Measurements from ENCODE around the gene SCAMP4. TPM values are rescaled to one million over a fixed set of nuclear protein-coding genes. Genes with fewer than 3 reads are reported as not detected.

The SCAMP4 gene
- total RNA-seq, 1 experiment from 2014 or later = 48.7 TPM

- no peaks in the 10 kb centered on the region for H3K4me1 Mint-ChIP-seq (ENCODE audit: insufficient read depth, unreplicated experiment)
- TF ChIP-seq CTCF (IDR thresholded peaks at IDR 0.05; ENCODE audit: unreplicated experiment) = peak; percentile 79
- BruUV-seq (replicated peaks) = TSS peak; percentile 83
- no peaks in the 10 kb centered on the region for H3K27me3 Mint-ChIP-seq (ENCODE audit: insufficient read depth, unreplicated experiment)
- intact Hi-C loops (cut with micrococcal nuclease) = loop anchor here (1.0 kb wide), 1 partner anchor 21 kb away; the partner anchor contains the start of gene ABHD17A
- no peaks in the 10 kb centered on the region for H3K9me3 Mint-ChIP-seq (ENCODE audit: unreplicated experiment)
- peaks cover 14% of the 10 kb centered on the region for H3K36me3 Mint-ChIP-seq (ENCODE audit: insufficient read depth, unreplicated experiment)
- H3K27ac Mint-ChIP-seq (ENCODE audit: low read depth, unreplicated experiment) = peak overlapping the region; percentile 67
- POLR2A ChIA-PET = interaction anchor here (0.7 to 2.9 kb wide), 12 partner anchors 9 to 78 kb away, joined by 3 to 26 read pairs (median 3); partner anchors contain the start of genes ABHD17A, ADAT3, REXO1 and SCAMP4
- peak overlapping the region; percentile 74 for H3K4me3 Mint-ChIP-seq (ENCODE audit: unreplicated experiment)
- CTCF ChIA-PET = interaction anchor here (0.5 to 1.4 kb wide), 5 partner anchors 9 to 183 kb away, joined by 3 to 10 read pairs (median 3); no protein-coding TSS in a partner anchor
- DNase-seq (ENCODE audit: unreplicated experiment) = peak; percentile 77
Observed at GRCh38 chr19:1864480-1865171, 40.6 kb upstream of the SCAMP4 start.

GRCh38 chr19:1865172-1866010 lies 39.8 kb upstream of the SCAMP4 start:
- no peak for TF ChIP-seq CTCF (IDR thresholded peaks at IDR 0.05; ENCODE audit: unreplicated experiment)
- no peak for DNase-seq (ENCODE audit: unreplicated experiment)
- no TSS peak for BruUV-seq (replicated peaks)
- H3K9me3 Mint-ChIP-seq (ENCODE audit: unreplicated experiment) = no peaks in the 10 kb centered on the region
- no peaks in the 10 kb centered on the region for H3K27me3 Mint-ChIP-seq (ENCODE audit: insufficient read depth, unreplicated experiment)
- H3K27ac Mint-ChIP-seq (ENCODE audit: low read depth, unreplicated experiment) = peak overlapping the region; percentile 67
- no peaks in the 10 kb centered on the region for H3K4me1 Mint-ChIP-seq (ENCODE audit: insufficient read depth, unreplicated experiment)
- peaks cover 17% of the 10 kb centered on the region for H3K36me3 Mint-ChIP-seq (ENCODE audit: insufficient read depth, unreplicated experiment)
- POLR2A ChIA-PET = interaction anchor here (0.7 to 2.9 kb wide), 11 partner anchors 9 to 77 kb away, joined by 3 to 26 read pairs (median 4); partner anchors contain the start of genes ABHD17A and REXO1
- CTCF ChIA-PET = interaction anchor here (0.7 to 1.4 kb wide), 5 partner anchors 8 to 54 kb away, joined by 3 to 11 read pairs (median 4); no protein-coding TSS in a partner anchor
- intact Hi-C loops (cut with micrococcal nuclease) = no loop called here
- H3K4me3 Mint-ChIP-seq (ENCODE audit: unreplicated experiment) = peak overlapping the region; percentile 74

- H3K27me3 Mint-ChIP-seq (ENCODE audit: insufficient read depth, unreplicated experiment) = no peaks in the 10 kb centered on the region
- H3K36me3 Mint-ChIP-seq (ENCODE audit: insufficient read depth, unreplicated experiment) = peaks cover 26% of the 10 kb centered on the region
- no peaks in the 10 kb centered on the region for H3K9me3 Mint-ChIP-seq (ENCODE audit: unreplicated experiment)
- H3K4me1 Mint-ChIP-seq (ENCODE audit: insufficient read depth, unreplicated experiment) = no peaks in the 10 kb centered on the region
- ChIA-PET CTCF (interaction anchor here (0.6 to 1.2 kb wide), 4 partner anchors 9 to 770 kb away, joined by 3 to 11 read pairs (median 4); no protein-coding TSS in a partner anchor), POLR2A (interaction anchor here (0.7 to 2.9 kb wide), 3 partner anchors 8 to 1231 kb away, joined by 3 to 16 read pairs (median 8); partner anchors contain the start of gene ABHD17A)
- DNase-seq (ENCODE audit: unreplicated experiment) = no peak
- no peak overlapping the region for H3K4me3 Mint-ChIP-seq (ENCODE audit: unreplicated experiment)
- no peak overlapping the region for H3K27ac Mint-ChIP-seq (ENCODE audit: low read depth, unreplicated experiment)
- TF ChIP-seq CTCF (IDR thresholded peaks at IDR 0.05; ENCODE audit: unreplicated experiment) = no peak
- intact Hi-C loops (cut with micrococcal nuclease) = no loop called here
- no TSS peak for BruUV-seq (replicated peaks)
Observed at GRCh38 chr19:1866693-1867348, 38.4 kb upstream of the SCAMP4 start.

Measured in MCF 10A (cell line).